ENCODE data around the gene DHX8.

Gene DHX8

DNA sequence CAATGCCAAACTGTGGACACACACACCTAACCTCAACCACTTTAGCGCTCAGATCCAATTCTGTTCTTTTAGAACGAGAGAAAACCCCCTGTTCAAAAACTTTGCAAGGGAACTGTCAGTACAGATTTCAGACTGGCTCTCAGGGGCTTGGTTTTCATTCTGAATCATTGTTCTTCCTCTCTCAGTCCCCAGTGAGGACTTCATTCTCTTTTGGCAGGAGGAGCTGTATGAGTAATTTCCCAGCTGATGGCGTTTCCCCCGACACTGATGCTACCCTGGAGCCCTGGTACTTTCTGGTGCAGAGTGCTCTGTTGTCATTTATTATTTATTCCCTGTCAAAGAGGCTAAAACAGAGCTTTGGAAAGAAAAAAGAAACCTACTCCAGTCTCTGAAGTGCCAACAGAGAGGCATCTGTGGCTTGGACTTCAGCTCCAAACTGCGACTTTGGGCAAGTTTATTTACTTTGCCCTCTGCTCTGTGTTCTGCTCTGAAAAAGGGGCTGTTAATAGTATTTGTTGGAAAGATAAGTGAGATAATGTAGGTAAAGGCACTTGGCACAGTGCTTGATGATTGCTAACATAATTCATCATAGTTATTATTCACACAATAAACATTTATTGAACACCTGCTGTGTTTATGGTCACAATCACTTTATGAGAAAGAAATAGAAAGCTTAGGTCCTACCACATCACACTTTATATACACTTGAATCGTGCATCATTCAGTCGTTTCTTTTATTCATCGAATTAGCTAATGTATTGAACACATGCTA is 34.0 kb downstream of the DHX8 start:
- no peak for DNase-seq (ENCODE audit: extremely low read depth in 1 of 2, low read depth in 1 of 2)

DNA sequence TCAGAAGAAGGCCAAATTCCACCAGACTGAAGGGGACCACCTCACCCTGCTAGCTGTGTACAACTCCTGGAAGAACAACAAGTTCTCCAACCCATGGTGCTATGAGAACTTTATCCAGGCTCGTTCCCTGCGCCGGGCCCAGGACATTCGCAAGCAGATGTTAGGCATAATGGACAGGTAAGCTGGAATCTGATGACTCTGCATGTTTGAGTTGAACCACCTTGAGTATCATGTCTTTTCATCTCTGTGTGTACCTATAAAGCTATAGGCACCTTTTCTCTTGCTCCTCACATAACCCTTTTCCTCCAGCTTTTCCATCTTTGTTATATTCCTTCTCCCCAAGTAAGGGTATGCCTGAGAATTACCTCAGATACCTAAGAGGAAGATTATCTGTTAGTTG is 37.6 kb downstream of the DHX8 start:
- DNase-seq (ENCODE audit: extremely low read depth in 1 of 2, low read depth in 1 of 2), result no peak

DNA sequence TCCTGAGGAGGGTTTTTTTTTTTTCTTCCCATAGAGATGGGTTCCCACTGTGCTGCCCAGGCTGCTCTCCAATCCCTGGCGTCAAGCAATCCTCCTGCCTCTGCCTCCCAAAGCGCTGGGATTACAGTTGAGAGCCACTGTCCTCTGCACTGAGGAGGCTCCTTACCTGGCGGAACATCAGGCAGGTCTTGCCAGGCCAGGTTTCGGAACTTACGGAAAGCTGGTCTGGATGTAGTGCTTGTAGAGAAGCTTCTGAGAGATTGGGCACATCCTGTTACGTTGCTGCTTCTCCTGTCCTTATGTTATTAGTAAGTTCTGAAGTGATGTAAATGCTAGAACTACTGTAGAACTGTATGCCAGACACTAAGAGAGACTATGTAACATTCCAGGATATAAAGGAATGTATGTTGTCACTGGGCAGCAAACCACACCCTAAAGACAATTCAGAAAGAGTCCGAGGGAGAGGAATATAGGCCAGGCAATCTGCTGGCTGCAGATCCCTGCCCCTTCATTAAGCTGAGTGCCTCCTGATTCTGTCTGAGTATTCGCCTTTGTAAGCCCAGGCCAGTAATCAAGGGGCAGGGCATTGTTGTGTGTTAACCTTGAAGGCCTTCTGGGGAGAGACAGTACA is 41.3 kb downstream of the DHX8 start:
- no peak for DNase-seq (ENCODE audit: extremely low read depth in 1 of 2, low read depth in 1 of 2)

DNA sequence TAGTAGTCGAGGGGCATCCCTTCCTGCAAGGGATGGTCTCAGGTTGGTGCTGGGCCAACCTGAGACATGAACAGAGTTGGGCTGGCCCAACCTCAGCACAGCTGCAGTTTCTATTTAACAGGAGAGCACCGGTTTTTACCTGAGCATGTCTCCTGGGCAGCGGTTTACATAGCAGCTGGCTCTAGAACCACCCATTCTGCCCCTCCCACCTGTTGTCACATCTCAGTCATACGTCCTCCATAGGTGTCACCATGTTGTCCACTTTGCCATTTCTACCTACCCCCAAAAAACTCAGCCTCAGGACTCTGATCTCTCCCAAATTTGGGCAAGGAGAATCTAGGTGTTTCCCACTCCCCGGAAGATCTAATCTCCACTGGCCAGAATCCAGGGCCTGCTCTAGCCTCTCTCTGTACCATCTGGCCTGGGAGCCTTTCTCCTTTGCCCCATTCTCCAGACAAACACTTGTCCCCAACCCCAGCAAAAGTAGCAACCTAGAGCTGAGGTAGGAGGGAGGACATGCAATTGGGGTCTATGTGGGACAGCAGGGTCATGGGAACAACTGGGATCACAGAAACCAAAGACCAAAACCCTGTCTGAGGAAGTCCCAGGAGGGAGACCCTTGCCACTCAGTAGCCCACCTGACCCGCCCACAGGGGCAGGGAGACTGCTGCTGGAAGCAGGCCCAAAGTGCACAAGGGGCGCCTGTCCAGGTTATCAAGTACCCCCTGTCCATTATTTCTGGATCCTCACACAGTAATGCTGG is 43.3 kb downstream of the DHX8 start:
- DNase-seq (ENCODE audit: extremely low read depth in 1 of 2, low read depth in 1 of 2), result no peak

DNA sequence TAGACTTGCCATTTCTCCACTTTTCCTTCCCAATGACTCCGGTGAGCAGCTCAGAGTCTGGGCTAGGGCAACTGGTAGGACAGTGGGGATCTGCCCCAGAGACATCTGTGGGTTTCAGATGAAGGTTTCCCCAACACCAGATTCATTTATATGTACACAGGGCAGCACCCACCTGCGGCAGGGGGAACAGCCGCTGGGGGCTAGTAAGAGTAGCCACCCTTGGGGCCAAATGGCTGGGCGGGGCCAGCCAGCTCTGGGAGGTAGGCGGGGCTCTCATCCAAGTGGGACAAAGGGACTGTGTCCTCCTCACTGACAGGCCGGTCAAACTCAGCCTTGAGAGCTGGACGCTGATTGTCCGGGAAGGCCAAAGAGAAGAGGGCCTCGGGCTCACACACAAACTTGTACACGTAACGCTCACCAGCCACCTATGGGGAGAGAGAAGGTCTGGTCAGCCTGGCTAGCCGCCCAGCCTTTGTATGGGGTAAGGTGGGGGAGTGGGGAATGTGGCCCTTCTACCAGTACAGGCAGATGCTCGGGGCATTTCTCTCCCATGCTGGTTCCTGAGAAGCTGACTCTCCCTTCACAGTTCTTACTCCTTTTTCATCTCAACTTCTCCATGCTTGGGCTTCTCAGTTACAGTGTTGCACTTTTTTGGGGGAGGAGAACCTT is 44.7 kb downstream of the DHX8 start:
- DNase-seq (ENCODE audit: extremely low read depth in 1 of 2, low read depth in 1 of 2), result no peak

DNA sequence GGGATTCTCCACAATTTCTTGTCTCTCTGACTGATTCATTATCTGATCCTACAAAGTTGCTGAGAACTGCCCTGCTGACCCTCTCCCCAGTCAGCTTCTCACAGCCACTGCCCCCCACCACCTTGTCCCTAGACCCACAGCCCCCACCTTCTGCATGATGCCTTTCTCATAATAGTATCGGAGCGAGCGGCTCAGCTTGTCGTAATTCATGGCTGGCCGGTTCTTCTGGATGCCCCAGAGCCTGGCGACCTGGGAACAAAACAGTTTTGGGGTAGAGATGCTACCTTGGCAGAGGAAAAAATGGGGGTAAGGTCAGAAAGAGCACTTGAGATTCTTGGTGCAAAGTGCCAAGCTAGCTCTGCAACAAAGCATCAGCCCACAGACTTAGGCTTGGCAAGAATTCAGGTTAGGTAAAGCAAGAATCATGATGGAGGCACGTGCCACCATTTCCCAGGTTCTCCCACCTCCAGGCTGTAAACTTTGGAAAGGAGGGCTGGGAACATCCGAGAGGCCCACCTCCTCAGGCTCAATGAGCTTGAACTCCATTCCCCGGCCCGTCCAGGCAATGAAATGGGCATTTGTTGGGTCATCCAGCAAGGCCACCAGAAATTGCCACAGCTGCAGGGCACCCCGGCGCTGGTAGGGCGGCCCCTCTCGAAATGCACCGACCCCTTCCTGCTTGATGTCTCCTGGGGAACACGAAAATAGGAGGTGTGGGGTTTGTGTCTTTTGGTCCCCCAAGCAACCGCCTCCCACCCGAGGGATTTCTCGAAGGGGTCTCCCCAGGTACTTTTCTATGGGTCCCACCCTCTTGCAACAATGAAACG is 45.4 kb downstream of the DHX8 start:
- no peak for DNase-seq (ENCODE audit: extremely low read depth in 1 of 2, low read depth in 1 of 2)

DNA sequence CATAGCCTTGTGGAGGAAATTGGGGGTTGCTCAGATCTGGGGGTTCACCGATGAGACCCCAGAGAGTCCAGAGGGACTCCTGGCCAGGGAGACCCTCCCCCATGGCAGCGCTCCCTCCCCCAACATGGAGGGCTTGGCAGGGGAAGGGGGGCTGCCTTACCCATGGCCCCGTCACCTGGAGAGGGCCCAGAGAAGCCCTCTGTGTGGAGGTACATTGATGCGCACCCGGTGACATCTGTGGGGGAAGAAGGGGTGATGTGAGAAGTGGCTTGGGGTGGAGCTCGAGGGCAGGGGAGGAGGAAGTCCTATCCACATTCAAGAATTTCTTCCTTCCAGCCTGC is 46.1 kb downstream of the DHX8 start:
- no peak for DNase-seq (ENCODE audit: extremely low read depth in 1 of 2, low read depth in 1 of 2)

DNA sequence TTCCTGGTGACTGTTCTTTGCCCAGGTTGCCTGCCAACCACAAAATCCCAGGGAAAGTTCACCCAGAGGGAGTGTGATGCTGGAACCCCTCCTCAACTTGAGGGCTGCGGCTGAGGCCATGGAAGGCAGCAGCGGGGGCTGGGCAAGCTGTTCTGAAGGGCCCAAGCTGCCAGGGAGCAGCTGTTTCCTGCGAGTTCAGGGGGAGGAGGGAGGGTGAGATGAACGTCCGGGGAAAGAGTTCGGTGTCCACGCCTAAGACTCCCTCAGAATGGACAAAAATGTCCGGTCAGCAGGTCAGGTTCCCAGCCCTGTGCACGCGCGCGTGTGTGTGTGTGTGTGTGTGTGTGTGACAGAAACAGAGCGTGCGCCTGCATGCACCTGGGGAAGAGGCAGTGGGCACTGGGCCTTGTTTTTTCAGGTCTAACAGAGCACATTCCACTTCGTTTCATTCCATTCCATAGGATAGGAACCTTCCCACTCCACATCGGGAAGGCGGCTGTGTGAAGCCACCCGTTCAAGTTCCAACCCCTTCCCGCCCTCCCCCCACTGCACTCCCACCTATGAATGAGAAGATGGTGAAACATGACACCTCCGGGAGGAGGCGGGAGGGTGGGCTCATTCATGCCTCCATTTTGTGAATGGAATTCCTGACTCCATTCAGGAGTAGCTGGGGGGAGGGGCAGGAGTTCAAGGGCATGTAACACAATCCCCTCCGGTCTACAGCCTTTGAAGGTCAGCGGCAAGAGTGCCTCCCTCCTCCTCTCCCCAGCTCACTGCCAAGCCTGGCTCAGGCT is 46.7 kb downstream of the DHX8 start:
- no peak for DNase-seq (ENCODE audit: extremely low read depth in 1 of 2, low read depth in 1 of 2)

DNA sequence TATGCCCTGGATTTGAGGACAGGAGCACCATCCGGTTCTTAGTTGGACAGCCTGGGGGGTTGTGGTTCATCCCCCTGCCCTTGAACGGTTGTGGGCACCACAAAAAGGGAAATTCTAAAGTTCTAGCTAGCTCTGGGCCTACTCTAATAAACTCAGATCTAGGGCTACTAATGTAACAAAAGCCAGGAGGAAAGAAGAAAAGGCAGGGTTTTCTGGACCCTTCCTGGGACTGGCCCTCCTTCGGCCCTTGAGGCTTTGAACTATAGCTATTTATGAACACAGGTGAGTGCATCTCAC is 47.3 kb downstream of the DHX8 start:
- DNase-seq (ENCODE audit: extremely low read depth in 1 of 2, low read depth in 1 of 2), result no peak

DNA sequence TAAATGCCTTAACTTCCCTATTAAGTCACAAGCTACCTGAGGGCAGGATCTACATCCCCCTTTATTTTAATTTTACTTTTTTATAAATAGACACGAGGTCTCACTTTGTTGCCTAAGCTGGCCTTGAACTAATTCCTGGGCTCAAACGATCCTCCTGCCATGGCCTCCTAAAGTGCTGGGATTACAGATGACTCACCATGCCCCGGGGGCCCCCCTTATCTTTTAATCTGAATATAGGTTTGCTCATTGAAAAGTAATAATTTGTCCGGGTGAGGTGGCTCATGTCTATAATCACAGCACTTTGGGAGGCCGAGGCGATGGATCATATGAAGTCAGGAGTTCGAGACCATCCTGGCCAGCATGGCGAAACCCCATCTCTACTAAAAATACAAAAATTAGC is 48.2 kb downstream of the DHX8 start:
- DNase-seq (ENCODE audit: extremely low read depth in 1 of 2, low read depth in 1 of 2), result no peak

DNA sequence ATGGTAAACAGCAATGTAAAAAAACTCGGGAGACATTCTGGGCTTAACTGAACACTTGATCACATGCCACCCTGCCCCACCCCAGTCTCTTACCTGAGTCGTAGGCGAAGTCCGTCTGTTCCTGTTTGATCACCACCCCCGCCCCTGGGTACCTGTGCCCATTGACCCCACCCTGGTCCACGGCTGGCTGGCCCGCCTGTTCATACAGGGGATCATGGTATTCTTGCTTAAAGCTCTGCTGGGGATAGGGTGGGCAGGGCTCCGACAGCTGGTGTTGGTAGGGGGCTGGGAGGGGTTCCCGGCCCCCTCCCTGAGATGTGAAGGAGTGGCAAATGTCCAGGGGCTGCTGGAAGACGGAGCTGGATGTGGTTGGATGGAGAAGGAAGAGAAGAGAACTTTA is 48.8 kb downstream of the DHX8 start:
- DNase-seq (ENCODE audit: extremely low read depth in 1 of 2, low read depth in 1 of 2), result no peak

DNA sequence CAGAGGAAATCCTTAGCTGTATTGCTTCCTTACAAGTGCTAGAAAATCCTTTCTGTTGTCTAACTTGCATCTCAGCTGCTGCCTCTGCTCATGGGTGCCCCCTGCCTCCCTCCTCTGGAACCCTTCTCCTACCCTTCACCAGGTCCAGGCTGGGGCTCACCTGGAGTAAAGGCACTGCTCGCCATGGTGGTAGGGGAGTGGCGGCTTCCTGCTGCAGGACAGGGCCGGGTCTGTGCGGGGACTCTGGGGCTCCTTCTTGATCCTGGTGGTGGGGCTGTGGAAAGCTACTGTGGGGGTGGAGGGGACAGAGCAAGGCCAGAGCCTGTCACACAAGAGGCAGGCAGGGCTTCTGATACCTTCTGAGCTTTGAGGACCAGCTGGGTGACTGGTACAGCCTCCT is 49.9 kb downstream of the DHX8 start:
- DNase-seq (ENCODE audit: extremely low read depth in 1 of 2, low read depth in 1 of 2), result no peak

DNA sequence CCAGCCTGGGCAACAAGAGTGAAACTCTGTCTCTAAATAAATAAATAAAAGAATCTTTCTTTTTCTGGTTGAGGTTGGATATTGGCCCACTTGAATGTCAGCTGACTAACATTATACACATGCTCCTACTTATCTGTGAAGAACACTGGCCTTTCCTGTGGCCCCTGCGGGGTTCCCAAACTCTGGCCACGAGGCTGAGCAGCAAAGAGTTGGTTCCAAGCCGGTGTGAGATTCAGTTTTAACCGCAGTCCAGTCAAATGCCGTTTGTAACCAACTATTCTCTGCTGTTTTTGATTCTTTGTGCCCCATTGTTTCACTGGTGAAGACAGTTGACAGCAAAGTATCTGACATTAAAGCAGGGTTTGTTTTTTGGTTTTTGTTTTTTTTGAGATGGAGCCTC is 51.1 kb downstream of the DHX8 start:
- DNase-seq (ENCODE audit: extremely low read depth in 1 of 2, low read depth in 1 of 2), result no peak

DNA sequence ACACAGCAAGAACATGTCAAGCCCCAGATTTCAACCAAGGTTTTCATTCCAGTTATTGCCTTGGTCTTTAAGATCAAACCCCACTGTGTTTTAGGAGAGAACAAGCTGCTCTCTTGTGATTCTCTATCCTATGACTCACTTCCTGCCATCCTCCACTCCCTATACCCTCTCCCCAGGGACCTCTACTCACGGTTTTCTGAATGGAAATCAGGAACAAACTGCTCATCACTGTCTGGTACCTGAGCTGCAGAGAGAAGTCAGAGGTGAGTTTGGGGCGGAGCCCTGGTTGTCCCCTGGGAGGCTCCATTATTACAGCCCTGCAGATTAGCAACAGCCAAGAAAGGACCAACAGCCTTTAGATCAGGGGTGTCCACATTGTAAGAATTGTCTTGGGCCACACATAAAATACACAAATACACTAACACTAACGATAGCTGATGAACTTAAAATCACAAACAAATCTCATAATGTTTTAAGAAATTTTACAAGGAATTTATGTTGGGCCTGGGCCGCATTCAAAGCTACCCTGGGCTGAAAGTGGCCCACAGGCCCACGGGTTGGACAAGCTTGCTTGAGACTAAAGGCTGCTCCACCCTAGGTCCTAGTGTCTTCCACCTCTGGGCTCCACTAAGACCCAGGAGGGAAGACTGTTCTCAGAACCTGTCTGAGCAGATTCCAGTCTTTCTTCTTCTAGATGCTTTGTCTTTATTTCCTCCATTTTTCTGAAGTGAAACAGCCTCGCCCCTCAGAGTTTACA is 52.6 kb downstream of the DHX8 start:
- no peak for DNase-seq (ENCODE audit: extremely low read depth in 1 of 2, low read depth in 1 of 2)

DNA sequence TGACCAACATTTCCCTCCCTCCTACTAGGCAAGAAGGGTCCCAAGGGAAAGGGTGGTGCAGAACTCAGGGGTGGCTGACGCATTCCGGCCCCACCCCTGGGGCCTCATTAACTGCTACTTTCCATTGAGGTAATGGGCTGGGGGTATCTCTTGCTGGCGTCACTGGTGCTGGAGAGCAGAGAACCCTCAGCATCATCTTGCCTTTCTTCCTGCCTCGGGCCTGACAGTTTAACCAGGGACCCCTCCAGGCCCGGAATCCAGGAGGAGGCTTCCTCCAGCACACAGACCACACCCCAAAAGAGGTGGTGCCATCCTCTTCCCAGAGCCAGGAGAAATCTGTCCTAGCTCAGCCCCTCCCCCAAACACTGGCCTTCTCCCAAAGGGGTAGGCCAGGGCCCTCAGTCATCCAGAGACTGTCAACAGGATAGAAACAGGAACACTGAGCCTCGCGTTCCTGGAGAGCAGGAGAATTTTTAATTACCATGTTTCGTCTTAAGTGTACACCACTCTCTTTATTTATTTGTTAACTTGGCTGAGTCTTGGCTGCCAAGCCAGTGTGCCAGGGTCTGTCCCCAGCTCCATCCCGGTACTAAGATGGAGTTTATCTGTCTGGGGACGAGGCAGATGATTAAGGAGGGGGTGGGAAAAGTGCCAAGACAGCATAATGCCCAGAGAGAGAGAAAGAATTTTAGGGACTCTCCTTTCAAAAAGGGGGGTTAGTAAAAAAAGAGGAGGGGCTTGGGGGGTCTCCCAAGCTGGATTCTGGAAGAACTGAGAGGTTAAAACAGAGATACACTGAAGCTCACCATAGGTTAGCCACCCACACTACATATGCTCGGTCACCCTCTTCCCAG is 57.3 kb downstream of the DHX8 start:
- no peak for DNase-seq (ENCODE audit: extremely low read depth in 1 of 2, low read depth in 1 of 2)

DNA sequence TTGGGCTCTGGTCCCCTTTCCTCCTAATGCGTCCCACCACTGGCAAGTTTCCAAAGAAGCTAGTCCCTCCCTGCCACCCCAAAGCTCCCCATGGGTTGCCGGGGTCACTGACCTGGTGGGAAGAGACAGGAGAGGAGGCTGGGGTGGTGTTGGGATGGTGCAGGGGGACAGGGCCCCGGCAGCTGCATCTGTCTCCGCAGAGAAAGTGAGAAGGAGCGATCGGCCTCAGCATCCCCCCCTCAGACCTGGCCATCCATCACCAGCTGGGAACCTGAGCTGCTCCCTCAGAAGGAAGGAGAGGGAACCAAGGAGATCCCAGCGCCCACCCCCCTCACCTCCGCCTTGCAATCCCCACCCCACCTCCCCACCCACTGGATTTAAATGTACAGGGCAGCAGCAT is 59.1 kb downstream of the DHX8 start:
- DNase-seq (ENCODE audit: extremely low read depth in 1 of 2, low read depth in 1 of 2), result no peak

DNA sequence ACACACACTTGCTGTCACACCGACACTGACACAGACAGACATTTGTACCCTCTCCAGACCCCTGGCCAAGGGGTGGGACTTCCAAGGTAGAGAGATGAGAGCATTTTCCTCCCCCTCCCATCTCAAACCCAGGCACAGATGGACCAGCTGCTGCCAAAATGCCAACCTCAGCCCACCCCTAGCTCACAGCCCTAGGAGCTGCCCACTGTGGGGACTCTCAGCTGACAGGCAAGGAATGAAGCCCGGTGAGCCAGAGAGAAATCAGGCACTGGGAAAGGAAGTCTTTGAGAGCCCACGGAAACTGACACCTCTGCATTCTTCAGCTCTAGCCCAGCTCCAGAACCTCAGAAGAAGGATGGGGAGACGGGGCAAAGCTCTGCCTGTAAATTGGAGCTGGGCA is 59.5 kb downstream of the DHX8 start:
- DNase-seq (ENCODE audit: extremely low read depth in 1 of 2, low read depth in 1 of 2), result no peak

DNA sequence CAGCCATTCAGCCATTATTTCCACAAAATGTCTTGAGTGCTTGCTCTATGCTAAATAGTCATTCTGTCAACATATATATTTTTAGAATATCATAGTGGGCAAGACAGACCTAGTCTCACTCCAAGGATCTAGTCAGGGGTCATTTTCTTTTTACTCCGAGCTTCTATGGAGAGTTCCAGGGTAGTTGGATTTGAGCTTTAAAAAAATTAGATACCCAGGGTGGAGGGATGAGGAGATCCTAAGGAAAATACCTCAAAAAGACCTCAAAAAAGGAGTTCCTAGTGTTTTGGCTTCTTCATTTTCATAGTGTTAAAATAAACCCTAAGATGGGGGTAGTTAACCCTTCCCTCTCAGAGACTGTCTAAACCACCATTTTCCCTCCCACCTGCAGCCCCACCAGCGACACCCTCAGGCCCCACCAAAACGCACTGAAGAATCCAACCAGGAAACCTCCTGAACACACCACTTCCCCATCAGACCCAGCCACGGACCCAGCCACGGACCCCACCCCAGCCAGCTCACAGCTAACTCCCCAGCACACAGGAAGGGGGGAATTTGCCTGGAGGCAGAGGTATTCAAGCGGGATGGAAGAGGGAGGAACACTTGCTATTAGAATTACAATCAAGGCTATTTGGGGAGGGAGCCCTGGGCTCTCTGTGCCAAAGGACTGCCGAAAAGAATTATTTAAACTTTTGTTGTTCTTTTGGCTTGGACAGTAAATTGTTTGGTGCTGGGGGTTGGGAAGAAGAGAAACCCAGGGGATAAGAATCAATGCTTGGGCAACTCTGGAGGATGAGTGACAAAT is 60.2 kb downstream of the DHX8 start:
- no peak for DNase-seq (ENCODE audit: extremely low read depth in 1 of 2, low read depth in 1 of 2)

All from activated CD8-positive, alpha-beta memory T cell treated with anti-CD3 and anti-CD28 coated beads for 1 hour (primary cell).